OCI-LY7 (cell line): ENCODE results near the gene CCDC39.

Source experiments
- CTCF ChIP-seq: fragments of 200-600 bp; sonication (generic); conservative IDR thresholded peaks from 2 replicates; pipeline ENCODE4 v1.5.1; 2014; ENCODE audit warnings: mild to moderate bottlenecking, antibody characterized with exemption, low read length, moderate library complexity, mixed read lengths
- EZH2phosphoT487 ChIP-seq: fragments of 200-600 bp; sonication (generic); IDR thresholded peaks from 2 replicates; pipeline ENCODE4 v1.6.1; 2018; ENCODE audit warnings: low read depth, borderline replicate concordance, mild to moderate bottlenecking, mixed run types, antibody characterized with exemption, low read length, moderate library complexity, mixed read lengths

- TF ChIP-seq CTCF (peak; percentile 38; the same call in 1 of the 2 replicates), EZH2phosphoT487 (no peak)
These were observed 10.8 kb upstream of the CCDC39 start for GRCh38 chr3:180690061-180690460.
